ENCODE data around the gene EVC.

DNA sequence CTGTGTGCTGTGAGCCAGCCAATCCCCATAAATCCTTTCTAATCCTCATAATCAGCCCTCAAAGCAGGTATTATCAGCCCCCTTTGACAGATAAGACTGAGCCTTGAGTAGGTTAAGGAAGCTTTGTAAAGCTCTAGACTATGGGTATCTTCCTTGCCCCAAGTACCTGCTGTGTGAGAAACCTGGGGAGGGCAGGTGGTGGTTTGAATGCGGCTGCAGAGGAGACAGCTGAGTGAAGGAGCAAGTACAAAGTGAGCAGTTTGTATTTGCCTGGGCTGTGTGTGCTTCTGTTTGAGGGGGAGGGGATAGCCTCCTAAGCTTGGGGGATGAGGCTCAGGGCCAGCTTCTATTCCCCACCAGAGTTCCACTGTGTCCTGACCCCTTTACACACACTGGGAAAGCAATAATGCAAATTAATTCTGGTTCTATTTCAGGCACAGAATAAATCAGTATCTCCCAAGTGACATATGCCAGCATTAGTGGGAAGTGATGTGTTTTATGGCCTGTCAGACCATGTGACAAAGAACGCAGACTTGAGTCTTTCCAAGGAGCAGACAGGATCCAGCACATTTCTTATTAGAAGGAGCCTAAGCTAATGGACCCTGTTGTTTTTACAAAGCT is 63.5 kb downstream of the EVC start:
- no peak for TF ChIP-seq CTCF (IDR thresholded peaks at IDR 0.05)
- no peak for TF ChIP-seq POLR2A (IDR thresholded peaks at IDR 0.05)
